HepG2 (cell line): ENCODE results near the gene CCT5. TPM values are rescaled to one million over a fixed set of nuclear protein-coding genes. Genes with fewer than 3 reads are reported as not detected.

ENCODE experiments used
- ATF7 ChIP-seq, 2 experiments: fragments of 450-650 bp in 1 of 2; sonication (generic) in 1 of 2; formaldehyde crosslinking in 1 of 2; IDR thresholded peaks; 2 replicates each; pipeline versions ENCODE4 v1.4.0 to v1.6.1; 2016 to 2020; ENCODE audit warnings: antibody characterized with exemption in 1 of 2, mild to moderate bottlenecking in 1 of 2, missing genetic modification reagents in 1 of 2
- BCLAF1 ChIP-seq: fragments of 450-650 bp; IDR thresholded peaks from 2 replicates; pipeline ENCODE4 v1.6.1; 2017; ENCODE audit warnings: mild to moderate bottlenecking
- BORCS8-MEF2B ChIP-seq: sonication (generic); formaldehyde crosslinking; IDR thresholded peaks from 2 replicates; pipeline ENCODE4 v1.8.0; 2022; ENCODE audit warnings: mild to moderate bottlenecking, missing genetic modification reagents
- HOXA7 ChIP-seq: sonication (generic); formaldehyde crosslinking; IDR thresholded peaks from 2 replicates; pipeline ENCODE4 v1.8.1; 2022; ENCODE audit warnings: mild to moderate bottlenecking, missing genetic modification reagents, moderate library complexity
- NCOA5 ChIP-seq: sonication (generic); formaldehyde crosslinking; IDR thresholded peaks from 2 replicates; pipeline ENCODE4 v1.4.0; 2020; ENCODE audit warnings: missing genetic modification reagents
- NR2F6 ChIP-seq, 2 experiments: IDR thresholded peaks; 2 replicates each; pipeline ENCODE4 v1.6.1; 2016; ENCODE audit warnings: antibody characterized with exemption in 1 of 2, mild to moderate bottlenecking in 1 of 2
- PTBP1 ChIP-seq: fragments of 200-400 bp; formaldehyde crosslinking; IDR thresholded peaks from 2 replicates; pipeline ENCODE4 v1.6.1; 2018; ENCODE audit warnings: low read length, low read depth; ENCODE audit not compliant: poor library complexity, severe bottlenecking
- YY1 ChIP-seq: IDR thresholded peaks from 2 replicates; pipeline ENCODE4 v1.6.1; 2011; ENCODE audit warnings: low read length, low read depth, moderate library complexity, mild to moderate bottlenecking; ENCODE audit not compliant: insufficient read depth, insufficient replicate concordance
- ZBTB37 ChIP-seq: sonication (generic); formaldehyde crosslinking; IDR thresholded peaks from 2 replicates; pipeline ENCODE4 v1.4.0; 2020; ENCODE audit warnings: mild to moderate bottlenecking, missing genetic modification reagents
- ZBTB42 ChIP-seq: sonication (generic); formaldehyde crosslinking; IDR thresholded peaks from 2 replicates; pipeline ENCODE4 v1.5.0; 2020; ENCODE audit warnings: mild to moderate bottlenecking, missing genetic modification reagents
- ZEB1 ChIP-seq: IDR thresholded peaks from 2 replicates; pipeline ENCODE4 v1.6.1; 2012; ENCODE audit warnings: mild to moderate bottlenecking, low read depth, inconsistent platforms; ENCODE audit not compliant: insufficient replicate concordance
- ZFP41 ChIP-seq: sonication (generic); formaldehyde crosslinking; IDR thresholded peaks from 2 replicates; pipeline ENCODE4 v1.4.0; 2020; ENCODE audit warnings: mild to moderate bottlenecking, missing genetic modification reagents, borderline replicate concordance
- ZKSCAN1 ChIP-seq: fragments of 150-350 bp; IDR thresholded peaks from 2 replicates; pipeline ENCODE4 v1.6.1; 2014; ENCODE audit warnings: low read length
- ZNF382 ChIP-seq: sonication (generic); formaldehyde crosslinking; IDR thresholded peaks from 2 replicates; pipeline ENCODE4 v1.5.0; 2020; ENCODE audit warnings: missing genetic modification reagents, mild to moderate bottlenecking, borderline replicate concordance
- ZNF414 ChIP-seq: sonication (generic); formaldehyde crosslinking; IDR thresholded peaks from 2 replicates; pipeline ENCODE4 v1.5.0; 2020; ENCODE audit warnings: missing genetic modification reagents
- ZNF513 ChIP-seq: sonication (generic); formaldehyde crosslinking; conservative IDR thresholded peaks from 2 replicates; pipeline ENCODE4 v1.5.0; 2020; ENCODE audit warnings: missing genetic modification reagents
- ZNF605 ChIP-seq: sonication (generic); formaldehyde crosslinking; IDR thresholded peaks from 2 replicates; pipeline ENCODE4 v1.8.0; 2022; ENCODE audit warnings: mild to moderate bottlenecking, missing genetic modification reagents
- ZNF639 ChIP-seq: conservative IDR thresholded peaks from 2 replicates; pipeline ENCODE4 v1.6.1; 2018; ENCODE audit warnings: missing genetic modification reagents
- ZNF713 ChIP-seq: sonication (generic); formaldehyde crosslinking; IDR thresholded peaks from 2 replicates; pipeline ENCODE4 v1.4.0; 2020; ENCODE audit warnings: mild to moderate bottlenecking, missing genetic modification reagents
- ZNF720 ChIP-seq: sonication (generic); formaldehyde crosslinking; IDR thresholded peaks from 2 replicates; pipeline ENCODE4 v1.4.0; 2020; ENCODE audit warnings: missing genetic modification reagents
- ZNF780A ChIP-seq: sonication (generic); formaldehyde crosslinking; IDR thresholded peaks from 2 replicates; pipeline ENCODE4 v1.8.0; 2022; ENCODE audit warnings: mild to moderate bottlenecking, missing genetic modification reagents, moderate library complexity
- polyA plus RNA-seq, 8 experiments: library from polyadenylated mRNA; depleted of rRNA in 3 of 8; stranded (reverse) in 7 of 8; unstranded in 1 of 8; fragments of >200 nt; fragmentation: Illumina TruSeq in 4 of 8; extraction: Trizol in 4 of 8; gene quantifications; 2 replicates each; pipeline versions ENCODE4 v1.2.1 to v1.2.3, GENCODE V29; 2011 to 2016; ENCODE audit warnings: low read depth in 4 of 8, missing spikeins in 1 of 8, mixed read lengths in 1 of 8; ENCODE audit not compliant: insufficient read depth in 1 of 8
- total RNA-seq, 5 experiments: library from RNA; depleted of rRNA; stranded (reverse); fragments of >200 nt; fragmentation: Illumina TruSeq; extraction: Trizol; gene quantifications; 2 replicates each; pipeline ENCODE4 v1.2.3, GENCODE V29; 2016; ENCODE audit warnings: low read depth in 1 of 5

The CCT5 gene
- total and polyA plus RNA-seq, 2 of the 13 experiments (the other 11 are each of a cell fraction or from before 2014, with no cell fraction given): 319 to 708 TPM

GRCh38 chr5:10307206-10308148, 57.4 kb downstream of the CCT5 start, which contains the start of gene CMBL (continued):
- no peak for TF ChIP-seq ZNF513 (CRISPR knock-in tag)
- peak; percentile 53; the same call in 1 of the 2 replicates for TF ChIP-seq ZNF605
- no peak for TF ChIP-seq ZNF720 (CRISPR knock-in tag)
- no peak for TF ChIP-seq ZNF713 (CRISPR knock-in tag)
- TF ChIP-seq ZFP41 (CRISPR knock-in tag): no peak
- no peak for TF ChIP-seq ZBTB42
- TF ChIP-seq ATF7 (IDR thresholded peaks at IDR 0.05): no peak
- TF ChIP-seq ATF7 (CRISPR knock-in tag; IDR thresholded peaks at IDR 0.05): no peak
- no peak for TF ChIP-seq NR2F6 (IDR thresholded peaks at IDR 0.05)
- TF ChIP-seq NR2F6 (CRISPR knock-in tag; IDR thresholded peaks at IDR 0.05): peak; percentile 15; the same call in 1 of the 2 replicates
- no peak for TF ChIP-seq ZNF780A
- TF ChIP-seq HOXA7 (CRISPR knock-in tag): no peak
- TF ChIP-seq ZNF639 (CRISPR knock-in tag): no peak
- TF ChIP-seq ZNF382 (CRISPR knock-in tag): no peak
- TF ChIP-seq ZNF414 (CRISPR knock-in tag): no peak
- no peak for TF ChIP-seq ZKSCAN1
- TF ChIP-seq BORCS8-MEF2B (CRISPR knock-in tag): 0 out of 2 replicates have a peak, but pooled peaks have one; percentile 19
- no peak for TF ChIP-seq ZBTB37 (CRISPR knock-in tag)
- TF ChIP-seq NCOA5: no peak
- peak; percentile 41 for TF ChIP-seq YY1
- TF ChIP-seq PTBP1: no peak
- TF ChIP-seq ZEB1: no peak
- TF ChIP-seq BCLAF1: no peak
